Stimulated activated CD8-positive, alpha-beta memory T cell treated with anti-CD3 and anti-CD28 coated beads, Interleukin-12 subunit alpha, Interleukin-12 subunit beta, amount 100 ng/mL, for 24 hours (primary cell): ENCODE results near the gene ST7L.

ENCODE experiments used
- DNase-seq: peaks from one replicate; pipeline ENCODE4 v3.0.0-alpha.2; 2020; ENCODE audit errors: extremely low read depth

Gene ST7L

DNA sequence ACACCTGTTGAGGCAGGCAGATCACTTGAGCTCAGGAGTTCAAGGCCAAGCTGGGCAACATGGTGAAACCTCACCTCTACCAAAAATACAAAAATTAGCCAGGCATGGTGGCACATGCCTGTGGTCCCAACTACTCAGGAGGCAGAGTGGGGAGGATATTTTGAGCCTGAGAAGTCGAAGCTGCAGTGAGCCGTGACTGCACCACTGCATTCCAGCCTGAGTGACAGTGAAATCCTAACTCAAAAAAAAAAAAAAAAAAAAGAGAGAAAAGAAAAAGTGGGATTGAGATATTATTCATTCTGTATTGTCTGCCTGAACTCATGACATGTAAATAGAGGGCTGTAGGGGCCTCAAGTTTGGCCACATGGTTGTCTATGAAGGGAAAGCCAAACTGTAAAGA lies 72.9 kb downstream of the ST7L start:
- DNase-seq = no peak

DNA sequence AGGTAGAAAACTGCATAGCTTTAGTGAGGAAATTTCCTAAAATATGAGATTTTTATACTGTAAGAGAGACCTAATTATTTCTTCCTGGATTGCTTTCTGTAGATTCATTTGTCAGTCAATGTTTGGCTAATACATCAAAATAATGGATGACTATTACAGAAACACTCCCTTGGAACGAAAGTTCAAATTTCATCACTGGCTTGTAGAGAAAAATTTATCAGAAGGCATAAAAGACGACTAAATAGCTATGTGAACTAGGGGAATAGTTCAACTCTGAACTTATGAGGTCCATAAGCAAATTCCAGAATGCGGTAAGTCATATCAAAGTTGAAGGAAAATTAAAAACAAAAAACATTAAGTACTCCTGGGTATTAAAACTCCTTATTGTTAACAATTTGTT lies 74.2 kb downstream of the ST7L start:
- DNase-seq = no peak

DNA sequence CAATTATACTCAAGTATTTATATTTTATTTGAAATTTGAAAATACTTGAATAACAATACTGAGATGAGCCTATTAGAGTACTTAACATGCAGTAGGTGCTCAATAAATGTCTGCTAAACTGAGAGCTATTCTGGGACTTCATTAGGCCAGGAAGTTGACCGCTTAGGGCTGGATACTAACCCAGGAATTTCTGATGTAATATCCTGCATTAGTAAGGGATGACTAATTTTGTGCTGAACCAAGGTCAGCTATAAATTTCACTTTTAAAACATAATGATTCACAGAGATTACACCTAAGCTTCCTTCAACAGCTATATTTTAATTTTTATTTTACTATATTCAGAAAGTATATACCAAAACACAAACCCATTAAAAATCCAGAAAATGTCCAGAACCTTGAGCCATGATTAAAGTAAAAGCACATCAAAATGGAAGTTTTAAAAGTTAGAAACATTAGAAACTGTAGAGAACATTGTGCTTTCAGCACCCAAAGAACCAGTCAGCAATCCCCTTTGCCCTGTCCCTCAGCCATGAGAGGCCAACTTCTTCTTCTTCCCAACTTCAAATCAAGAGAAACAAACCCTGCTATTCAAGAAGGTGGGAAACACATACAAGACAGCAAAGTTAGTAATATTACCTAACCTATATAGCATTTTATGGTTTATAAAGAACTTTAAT lies 74.8 kb downstream of the ST7L start:
- DNase-seq = no peak

DNA sequence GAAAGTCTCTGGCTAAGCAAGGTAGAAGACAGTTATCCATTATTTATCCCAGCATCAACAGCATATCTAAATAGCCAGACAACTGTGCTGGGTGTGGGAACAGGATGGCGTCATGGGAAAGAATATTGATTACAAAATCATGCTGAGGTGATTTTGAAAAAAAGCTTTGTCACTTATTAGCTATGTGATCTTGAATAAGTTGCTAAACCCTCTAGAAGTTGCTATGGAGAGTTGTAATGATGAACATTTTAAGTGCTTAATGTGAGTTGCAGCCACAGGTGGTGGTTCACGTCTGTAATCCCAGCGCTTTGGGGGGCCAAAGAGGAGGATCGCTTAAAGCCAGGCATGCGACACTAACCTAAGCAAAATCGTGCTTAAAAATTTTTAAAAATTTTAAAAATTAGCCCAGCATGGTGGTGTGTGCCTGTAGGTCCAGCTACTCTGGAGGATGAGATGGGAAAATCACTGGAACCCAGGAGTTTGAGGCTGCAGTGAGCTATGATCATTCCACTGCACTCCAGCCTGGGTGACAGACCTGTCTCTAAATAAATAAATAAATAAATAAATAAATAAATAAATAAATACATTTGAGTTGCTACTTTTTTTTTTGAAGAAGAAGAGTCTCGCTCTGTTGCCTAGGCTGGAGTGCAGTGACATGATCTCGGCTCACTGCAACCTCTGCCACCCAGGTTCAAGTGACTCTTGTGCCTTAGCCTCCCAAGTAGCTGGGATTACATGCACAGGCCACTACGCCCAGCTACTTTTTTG lies 76.6 kb downstream of the ST7L start:
- no peak for DNase-seq

DNA sequence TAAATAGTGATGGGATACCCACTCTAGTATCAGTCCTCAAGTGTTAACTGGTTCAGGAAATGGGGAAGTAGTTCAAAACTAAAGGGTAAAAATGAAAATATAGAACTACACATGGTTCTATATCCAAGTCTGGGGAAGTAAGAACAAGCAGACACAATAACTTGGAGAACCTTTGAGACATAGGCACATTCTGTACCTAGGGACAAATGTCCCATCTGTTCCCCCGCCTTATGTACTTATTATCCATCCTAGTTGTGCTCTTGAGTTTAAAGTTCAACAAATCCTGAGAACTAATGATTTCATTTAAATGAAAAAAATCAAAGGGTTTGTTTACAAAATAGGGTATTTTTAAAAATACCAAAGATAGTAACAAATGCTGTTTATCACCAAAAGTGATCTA lies 77.6 kb downstream of the ST7L start:
- DNase-seq = no peak

DNA sequence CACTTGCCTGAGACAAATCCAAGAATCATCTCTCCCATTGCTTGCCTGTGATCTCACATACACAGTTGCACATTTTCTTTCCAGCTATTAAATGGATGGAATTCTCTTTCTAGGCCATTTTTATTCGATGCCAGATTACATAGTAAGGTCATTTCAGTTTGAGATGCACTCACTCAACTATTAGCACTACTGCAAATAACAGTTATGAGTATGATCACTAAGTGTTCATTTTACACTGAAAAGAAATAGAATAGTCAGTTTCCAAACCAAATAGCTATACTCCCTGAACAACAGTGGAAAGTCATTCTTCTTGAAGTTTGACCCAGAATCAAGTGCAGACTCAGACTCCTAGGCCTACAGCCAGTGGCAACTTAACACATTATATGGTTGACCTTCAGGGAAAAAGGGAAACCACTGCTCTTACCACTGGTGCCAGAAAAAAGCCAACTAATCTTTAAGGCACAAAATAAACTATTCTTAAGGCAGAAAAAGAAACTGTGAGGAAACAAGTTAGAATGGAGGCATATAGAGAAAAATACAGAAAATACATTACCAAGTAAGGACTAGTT lies 78.6 kb downstream of the ST7L start:
- DNase-seq = no peak

DNA sequence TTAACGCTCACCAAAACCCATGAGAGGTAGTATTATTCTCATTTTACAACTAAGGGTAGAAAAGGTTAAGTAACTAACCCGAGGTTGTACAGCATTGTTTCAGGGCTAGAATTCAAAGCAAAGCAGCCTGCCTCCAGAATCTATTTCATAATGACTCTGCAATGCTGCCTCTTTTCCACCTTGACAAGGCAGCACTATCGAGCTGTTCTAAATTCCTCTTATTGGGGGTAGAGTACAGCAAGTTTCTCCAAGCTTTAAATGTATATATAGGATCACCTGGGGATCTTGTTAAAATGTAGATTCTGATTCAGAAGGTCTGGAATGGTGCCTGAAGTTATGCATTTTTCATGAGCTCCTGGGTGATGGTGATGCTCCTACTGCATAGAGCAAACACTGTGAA lies 80.1 kb downstream of the ST7L start:
- DNase-seq = no peak

DNA sequence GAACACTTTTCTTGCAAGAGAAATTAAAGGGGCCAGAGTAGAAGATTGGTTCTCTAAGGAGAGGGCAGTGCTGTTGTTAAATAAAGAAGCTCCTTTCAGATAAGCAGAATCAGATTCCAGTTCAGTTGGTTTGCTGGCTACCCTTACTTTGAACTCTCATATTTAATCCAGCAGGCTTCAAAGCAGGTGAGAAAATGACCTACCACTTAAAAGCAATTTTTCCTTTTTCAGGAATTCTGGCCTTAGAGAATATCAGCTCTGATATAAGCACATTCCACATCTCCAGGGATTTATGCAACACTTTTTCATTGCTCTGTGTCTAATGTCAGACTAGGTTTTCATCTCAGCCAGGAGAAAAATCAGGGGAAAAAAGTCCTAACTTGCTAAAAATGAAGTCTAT lies 81.5 kb downstream of the ST7L start:
- no peak for DNase-seq

DNA sequence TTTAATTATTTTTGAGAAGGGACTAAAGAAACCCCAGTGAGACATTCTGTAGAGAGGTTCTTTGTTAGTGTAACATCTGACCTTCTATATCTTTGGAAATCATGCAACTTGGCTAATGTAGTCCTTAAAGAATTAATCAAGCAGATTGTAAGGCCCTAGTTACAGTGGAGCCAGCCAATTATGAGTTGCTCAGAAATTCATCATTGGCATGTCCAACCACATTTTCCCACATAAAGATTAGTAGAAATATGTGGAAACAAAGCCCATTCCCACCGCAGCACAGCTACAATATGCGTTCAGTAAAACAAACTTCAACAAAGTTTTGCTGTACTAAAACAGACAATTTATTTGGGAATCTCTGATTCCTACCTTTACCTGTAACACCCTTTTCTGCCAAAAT lies 82.4 kb downstream of the ST7L start:
- DNase-seq = no peak

DNA sequence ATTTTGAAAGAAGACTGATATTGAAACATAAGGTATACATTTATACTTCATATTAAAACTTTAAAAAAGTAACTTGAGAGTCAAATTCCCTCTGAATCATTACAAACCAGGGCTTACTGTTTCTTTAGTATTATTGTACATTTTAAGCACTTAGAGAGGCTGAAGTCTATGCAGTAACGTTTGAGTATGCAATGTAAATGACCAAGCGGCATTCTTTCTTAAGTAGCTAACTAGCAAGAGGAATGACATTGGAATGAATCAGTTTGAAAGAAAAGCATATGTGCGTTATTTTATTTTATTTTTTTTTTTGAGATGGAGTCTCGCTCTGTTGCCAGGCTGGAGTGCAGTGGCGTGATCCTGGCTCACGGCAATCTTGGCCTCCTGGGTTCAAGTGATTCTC lies 85.9 kb downstream of the ST7L start:
- no peak for DNase-seq

DNA sequence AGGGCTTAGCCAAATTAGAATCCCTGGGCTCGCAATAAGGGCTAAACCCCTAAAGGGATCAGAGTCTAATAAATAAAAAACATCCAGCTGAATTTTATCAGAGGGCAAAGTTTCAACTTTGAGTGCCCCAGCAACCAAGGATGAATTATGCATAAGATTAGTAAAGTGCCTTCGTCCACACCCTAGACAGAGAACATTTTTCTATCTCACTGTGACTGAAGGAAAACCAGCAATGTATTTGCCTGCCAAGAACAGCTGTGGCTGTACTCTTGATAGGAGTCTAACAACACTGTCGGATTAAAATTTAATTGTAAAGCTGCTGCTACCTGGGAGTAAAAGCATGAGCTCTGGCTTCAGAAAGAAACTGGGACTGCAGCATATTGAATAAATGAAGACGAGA lies 86.9 kb downstream of the ST7L start:
- no peak for DNase-seq

DNA sequence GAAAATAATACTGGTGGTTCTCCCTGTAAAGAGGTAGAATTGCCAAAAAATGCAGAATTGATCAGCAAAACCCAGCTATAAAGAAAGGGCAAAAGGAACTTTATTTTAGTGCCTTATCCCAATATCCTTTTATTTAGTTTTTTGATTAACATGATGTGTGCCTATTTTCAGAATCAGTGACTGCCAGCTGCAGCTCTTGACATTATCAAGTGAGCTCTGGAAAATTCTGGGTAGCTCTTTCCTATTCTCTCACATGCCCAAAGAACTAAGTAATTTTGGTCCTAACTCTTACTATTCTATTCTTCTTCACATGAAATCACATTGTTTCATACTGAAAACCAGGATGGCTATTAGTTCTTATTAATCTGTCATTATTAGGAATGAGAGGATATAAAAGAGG lies 88.1 kb downstream of the ST7L start:
- DNase-seq = no peak

DNA sequence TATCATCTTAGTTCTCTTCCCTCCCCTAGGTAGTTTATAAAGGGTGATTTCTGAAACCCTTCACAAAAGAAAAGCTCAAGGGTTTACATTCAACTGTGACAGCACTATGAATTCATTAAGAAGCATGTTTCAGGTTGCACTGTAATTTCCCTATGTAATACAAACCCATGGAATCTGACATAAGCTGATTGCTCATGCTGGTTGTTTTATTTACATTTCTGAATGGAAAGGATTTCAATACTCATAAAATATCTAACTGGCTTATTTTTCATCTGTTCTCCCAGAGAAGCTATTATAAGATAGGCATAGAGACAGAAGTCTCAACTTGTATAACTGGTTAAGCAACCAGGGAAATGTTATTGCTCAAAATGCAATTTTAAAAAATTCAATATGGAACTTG lies 89.6 kb downstream of the ST7L start:
- no peak for DNase-seq

DNA sequence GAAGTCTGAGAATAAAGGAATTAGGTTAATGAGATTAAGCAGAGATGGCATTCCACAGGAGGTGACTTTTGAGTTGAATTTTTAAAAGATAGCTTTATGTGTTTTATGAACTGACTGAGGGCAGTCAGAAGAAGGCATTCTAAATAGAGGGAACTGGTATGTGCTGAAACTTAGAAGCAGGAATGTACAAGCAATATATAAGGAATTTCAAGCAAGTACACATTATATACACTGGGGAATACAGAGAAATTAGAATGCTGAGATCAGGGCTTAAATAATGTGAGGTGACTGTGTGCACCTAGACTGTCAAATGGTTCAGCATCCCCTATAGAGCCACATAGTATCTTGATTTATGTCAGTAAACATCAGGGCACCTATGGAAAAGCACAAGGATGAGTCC lies 90.9 kb downstream of the ST7L start:
- DNase-seq = no peak

DNA sequence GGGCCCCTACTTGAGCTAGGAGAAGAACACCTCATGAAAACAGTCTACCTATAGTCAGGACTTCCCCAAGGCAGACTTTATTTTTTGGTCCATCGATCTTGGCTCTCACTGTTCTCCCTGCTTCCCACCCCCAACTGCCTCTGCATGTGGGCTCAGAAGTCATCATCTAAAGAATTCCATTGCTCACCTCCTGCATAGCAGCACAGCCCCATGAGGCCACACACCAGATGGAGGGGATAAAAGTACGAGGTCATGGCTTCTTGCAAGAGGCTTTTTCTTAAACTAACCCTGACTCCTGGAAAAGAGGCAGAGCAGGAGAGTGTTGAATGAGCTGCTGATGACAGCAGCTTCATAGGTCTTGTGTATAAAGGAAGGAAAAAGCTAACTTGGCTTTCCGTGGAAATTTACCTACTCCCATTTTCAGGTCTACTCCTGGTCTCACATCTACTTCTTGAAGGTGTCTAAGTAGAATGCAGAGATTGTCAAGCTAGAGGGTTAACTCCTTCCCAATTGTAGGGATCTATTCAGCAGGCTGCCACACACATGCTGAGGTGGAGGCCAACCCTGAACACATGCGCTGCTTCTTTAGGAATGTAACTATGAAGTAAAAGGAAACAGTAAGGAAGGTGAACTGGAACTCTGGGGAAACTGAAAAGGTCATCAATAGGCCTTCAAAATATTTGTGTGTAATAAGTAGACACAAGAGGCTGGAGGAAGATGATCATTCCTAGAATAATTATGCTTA lies 91.5 kb downstream of the ST7L start:
- no peak for DNase-seq

DNA sequence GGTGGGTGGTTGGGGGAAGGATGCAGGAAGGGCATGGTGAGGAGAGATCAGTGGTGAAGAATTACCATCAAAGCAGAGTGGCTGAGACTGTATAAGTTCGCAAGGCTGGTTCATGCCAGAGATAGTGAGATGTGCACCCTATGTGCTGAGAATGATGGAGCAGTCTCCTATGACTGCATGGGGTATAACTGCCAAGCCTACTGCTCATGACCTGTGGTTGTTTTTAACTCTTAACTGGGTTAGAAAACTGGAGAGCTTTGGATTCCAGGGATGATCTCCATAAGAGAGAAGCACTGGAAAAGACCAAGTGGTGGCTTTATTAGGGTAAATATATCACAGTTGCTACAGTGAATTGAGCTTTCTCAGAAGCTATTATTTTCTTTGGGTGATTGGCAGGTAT lies 94.0 kb downstream of the ST7L start:
- DNase-seq = no peak

DNA sequence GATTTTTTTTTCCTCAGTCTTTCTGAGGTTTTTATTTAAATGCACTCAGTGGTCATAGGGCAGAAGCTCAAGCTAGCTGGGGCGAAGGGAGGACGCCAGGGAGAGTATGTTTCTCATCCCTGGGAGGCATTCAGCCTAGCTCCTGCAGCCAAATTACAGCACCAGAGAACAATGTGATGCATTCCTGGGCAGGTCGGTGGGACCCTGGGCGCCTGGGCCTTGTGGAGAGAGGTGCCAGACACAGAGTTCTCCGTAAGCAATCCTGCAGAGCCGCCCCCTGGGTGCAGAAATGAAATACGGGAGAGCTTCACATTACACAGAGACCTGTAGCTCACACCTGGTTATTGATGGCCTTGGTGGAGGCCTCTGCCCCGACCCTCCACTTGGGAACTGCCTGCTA lies 94.7 kb downstream of the ST7L start:
- DNase-seq = no peak

DNA sequence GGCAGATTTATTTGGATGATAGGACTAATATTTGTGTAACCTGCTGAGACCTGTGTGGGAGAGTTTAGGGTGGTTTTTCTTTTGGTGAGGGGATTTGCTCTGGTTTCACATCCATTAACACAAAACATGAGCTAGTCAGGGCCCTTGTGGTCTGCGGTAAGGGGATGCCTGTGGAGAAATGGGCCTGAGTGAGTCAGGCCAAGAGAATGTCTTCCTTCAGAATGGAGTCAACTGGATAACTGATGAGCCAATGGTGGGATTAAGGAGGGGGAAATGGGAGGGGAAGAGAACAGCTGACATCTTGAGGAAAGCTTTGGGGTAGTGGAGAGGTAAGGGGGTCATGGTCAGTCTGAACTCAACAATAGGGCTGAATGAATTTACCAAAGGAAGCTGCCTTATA lies 96.3 kb downstream of the ST7L start:
- no peak for DNase-seq

DNA sequence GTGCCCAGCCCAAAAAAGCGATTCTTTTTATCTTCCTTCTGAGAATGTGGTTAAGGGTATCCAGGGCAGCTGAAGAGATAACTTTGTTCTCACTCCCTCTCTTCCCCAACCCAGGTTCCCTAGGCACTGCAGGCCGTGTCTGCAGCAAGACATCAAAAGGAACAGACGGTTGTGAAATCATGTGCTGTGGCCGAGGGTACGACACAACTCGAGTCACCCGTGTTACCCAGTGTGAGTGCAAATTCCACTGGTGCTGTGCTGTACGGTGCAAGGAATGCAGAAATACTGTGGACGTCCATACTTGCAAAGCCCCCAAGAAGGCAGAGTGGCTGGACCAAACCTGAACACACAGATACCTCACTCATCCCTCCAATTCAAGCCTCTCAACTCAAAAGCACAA lies 98.8 kb downstream of the ST7L start:
- DNase-seq = no peak

DNA sequence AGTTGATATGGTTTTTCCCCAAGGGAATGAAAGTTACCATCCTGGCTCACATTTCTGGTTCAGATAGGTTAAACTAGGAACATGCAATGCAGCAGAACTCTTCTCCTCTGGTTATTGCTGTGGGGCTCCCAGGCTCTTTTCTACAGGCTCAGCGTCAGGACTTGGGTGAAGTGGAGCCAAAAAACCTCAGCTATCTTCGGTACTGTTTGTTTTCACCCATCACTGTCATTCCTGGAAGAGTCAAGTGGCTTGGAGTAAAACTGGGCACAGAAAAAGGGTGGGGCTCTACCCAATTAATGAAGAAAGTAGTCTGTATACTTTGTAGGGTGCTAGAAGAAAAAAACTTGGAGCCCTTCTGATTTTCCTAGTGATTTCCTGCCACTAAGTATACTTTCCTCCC lies 100.8 kb downstream of the ST7L start:
- DNase-seq = no peak

DNA sequence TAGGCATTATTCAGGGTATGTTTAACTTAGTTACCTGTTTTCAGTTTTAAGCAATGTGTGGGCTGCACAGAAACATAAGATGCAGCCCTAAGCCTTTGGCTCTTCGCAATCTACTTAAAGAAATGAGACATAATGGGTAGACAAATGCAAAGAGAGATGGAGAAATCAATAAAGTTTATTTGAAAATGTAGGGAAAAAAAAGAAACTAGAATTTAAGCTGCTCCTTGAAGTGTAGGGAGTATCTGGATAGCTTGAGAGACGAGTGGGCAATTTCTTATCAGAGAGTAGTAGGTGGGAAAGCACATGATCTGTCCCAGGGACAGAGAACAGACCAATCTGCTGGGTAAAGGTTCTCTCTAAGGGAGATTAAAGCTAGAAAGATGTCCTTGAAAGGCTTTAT lies 101.3 kb downstream of the ST7L start:
- no peak for DNase-seq

DNA sequence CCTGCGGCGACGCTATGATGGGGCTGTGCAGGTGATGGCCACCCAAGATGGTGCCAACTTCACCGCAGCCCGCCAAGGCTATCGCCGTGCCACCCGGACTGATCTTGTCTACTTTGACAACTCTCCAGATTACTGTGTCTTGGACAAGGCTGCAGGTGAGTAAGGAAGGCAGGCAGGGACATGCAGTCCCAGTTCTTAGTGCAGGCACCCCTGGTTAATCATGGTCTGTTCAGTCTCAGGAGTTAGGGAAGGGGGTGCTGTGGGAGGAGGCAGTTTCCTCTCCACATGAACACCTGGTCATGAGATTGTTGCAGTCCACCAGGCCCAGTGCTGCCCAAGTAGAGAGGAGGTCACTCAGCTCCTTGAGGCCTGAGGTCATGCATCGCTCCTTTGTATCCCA lies 101.7 kb downstream of the ST7L start:
- DNase-seq = no peak

DNA sequence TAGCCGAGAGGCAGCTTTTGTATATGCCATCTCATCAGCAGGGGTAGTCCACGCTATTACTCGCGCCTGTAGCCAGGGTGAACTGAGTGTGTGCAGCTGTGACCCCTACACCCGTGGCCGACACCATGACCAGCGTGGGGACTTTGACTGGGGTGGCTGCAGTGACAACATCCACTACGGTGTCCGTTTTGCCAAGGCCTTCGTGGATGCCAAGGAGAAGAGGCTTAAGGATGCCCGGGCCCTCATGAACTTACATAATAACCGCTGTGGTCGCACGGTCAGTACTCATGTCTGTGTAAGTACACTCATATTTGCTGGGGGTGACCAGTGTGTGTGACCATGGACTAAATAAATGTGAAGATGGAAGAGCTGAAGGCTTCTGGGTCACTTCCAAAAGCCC lies 102.8 kb downstream of the ST7L start:
- DNase-seq = no peak
